Tibial nerve (tissue), 4 donors: ENCODE data around the gene EPHA3. TPM values are rescaled to one million over a fixed set of nuclear protein-coding genes. Genes with fewer than 3 reads are reported as not detected.

Experiments
- DNase-seq, 2 donors: peaks; one replicate each; pipeline ENCODE4 v3.0.0-alpha.2; 2019; ENCODE audit warnings: low spot score in 2 of 2
- H3K27ac ChIP-seq, 4 donors: fragments of 200-600 bp; sonication (generic) in 3 of 4; one replicate each; pipeline ENCODE4 v1.5.1; 2017 to 2019; ENCODE audit warnings: mild to moderate bottlenecking in 1 of 4
- H3K27me3 ChIP-seq, 2 donors: fragments of 200-600 bp; sonication (generic) in 1 of 2; one replicate each; pipeline versions ENCODE4 v1.5.1 to v1.6.0; 2017 to 2019
- H3K36me3 ChIP-seq, 3 donors: fragments of 200-600 bp; sonication (generic); one replicate each; pipeline ENCODE4 v1.5.1; 2018 to 2019
- H3K4me1 ChIP-seq, 4 donors: fragments of 200-600 bp; sonication (generic) in 3 of 4; one replicate each; pipeline ENCODE4 v1.5.1; 2017 to 2019
- H3K4me3 ChIP-seq, 4 donors: fragments of 200-600 bp; sonication (generic) in 3 of 4; one replicate each; pipeline ENCODE4 v1.5.1; 2017 to 2019; ENCODE audit warnings: mild to moderate bottlenecking in 1 of 4, moderate library complexity in 1 of 4
- H3K9me3 ChIP-seq, 4 donors: fragments of 200-600 bp; sonication (generic) in 3 of 4; one replicate each; pipeline ENCODE4 v1.5.1; 2017 to 2019
- CTCF ChIP-seq, 5 experiments: fragments of 200-600 bp in 3 of 5; fragments of 450-650 bp in 2 of 5; sonication (generic) in 3 of 5; IDR thresholded peaks; one replicate each; pipeline ENCODE4 v1.5.1; 2016 to 2019; ENCODE audit warnings: antibody characterized with exemption in 5 of 5, mild to moderate bottlenecking in 3 of 5, moderate library complexity in 2 of 5
- EP300 ChIP-seq, 2 donors: sonication (generic); formaldehyde crosslinking; IDR thresholded peaks; one replicate each; pipeline ENCODE4 v1.6.1; 2017; ENCODE audit warnings: antibody characterized with exemption in 2 of 2, mild to moderate bottlenecking in 1 of 2
- POLR2A ChIP-seq, 2 donors: fragments of 450-650 bp; IDR thresholded peaks; one replicate each; pipeline ENCODE4 v1.6.1; 2017; ENCODE audit warnings: antibody characterized with exemption in 2 of 2, mild to moderate bottlenecking in 2 of 2, moderate library complexity in 2 of 2
- WGBS, 2 donors: methylation state at CpG; one replicate each; pipeline ENCODE4 v1.1.5; 2018; 5-methylcytosine and 5-hydroxymethylcytosine counted together
- total RNA-seq, 4 donors: library from RNA; depleted of rRNA; stranded (reverse); fragments of >200 nt; gene quantifications; one replicate each; pipeline ENCODE4 v1.1.0, GENCODE V29; 2016

EPHA3 gene
- total RNA-seq, 4 donors from 2014 or later = 6.1 to 20.1 (median 7.9) TPM

DNA sequence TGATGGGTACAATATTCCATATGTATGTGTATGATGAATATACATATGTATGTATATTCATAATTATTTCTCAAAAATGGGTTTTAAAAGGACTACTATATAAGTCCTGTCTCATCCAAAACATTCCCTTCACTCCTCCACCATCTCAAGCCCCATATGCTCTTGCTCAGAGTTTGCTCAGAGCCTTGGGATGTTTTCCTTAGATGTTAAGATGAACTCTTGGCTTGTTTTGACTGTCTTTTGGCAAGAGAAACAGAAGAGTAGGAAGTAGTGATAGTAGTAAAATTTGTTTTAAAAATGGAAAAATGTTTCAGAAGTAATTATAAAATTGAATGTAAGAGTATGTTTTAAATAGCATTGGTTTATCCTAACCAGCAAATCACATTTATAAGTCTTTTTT is 6.2 kb upstream of the EPHA3 start:
- no peaks in the 10 kb centered on the region for H3K9me3 ChIP-seq
- no peak for DNase-seq
- peaks cover 0 to 8% (median 0%) of the 10 kb centered on the region in 4 donors for H3K4me1 ChIP-seq
- no peaks in the 10 kb centered on the region for H3K36me3 ChIP-seq
- TF ChIP-seq CTCF (IDR thresholded peaks at IDR 0.05) = no peak
- TF ChIP-seq EP300 (IDR thresholded peaks at IDR 0.05) = no peak
- TF ChIP-seq POLR2A (IDR thresholded peaks at IDR 0.05) = no peak
- H3K27ac ChIP-seq = no peak overlapping the region
- no peaks in the 10 kb centered on the region for H3K27me3 ChIP-seq
- no peak overlapping the region for H3K4me3 ChIP-seq

DNA sequence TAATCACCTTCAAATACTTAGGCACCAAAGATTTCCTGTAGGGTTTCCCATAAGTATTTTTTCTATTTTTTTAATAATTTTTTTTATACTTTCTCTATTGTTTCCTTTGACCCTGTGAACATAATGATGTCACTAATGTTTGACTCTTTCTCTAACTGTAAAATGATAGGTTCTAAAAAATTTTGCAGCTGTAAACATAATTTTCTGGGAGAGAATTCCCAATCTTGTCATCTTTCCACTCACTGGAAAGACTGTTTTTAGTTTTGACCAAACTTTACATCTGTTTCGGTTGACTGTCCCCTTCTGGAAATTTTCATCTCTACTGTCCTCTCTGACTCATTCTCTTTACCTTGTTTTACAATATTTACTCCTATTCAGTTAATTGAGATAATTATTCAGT is 5.5 kb upstream of the EPHA3 start:
- Histone ChIP-seq H3K27me3 (no peaks in the 10 kb centered on the region), H3K27ac (no peak overlapping the region), H3K36me3 (no peaks in the 10 kb centered on the region), H3K4me1 (peaks cover 0 to 9% (median 0%) of the 10 kb centered on the region in 4 donors), H3K4me3 (no peak overlapping the region), H3K9me3 (no peaks in the 10 kb centered on the region)
- DNase-seq = no peak
- no peak for TF ChIP-seq POLR2A (IDR thresholded peaks at IDR 0.05)
- TF ChIP-seq CTCF (IDR thresholded peaks at IDR 0.05) = no peak
- no peak for TF ChIP-seq EP300 (IDR thresholded peaks at IDR 0.05)
- WGBS, 2 donors = 92 to 93% methylated on average over 1 of the region's 1 CpG

DNA sequence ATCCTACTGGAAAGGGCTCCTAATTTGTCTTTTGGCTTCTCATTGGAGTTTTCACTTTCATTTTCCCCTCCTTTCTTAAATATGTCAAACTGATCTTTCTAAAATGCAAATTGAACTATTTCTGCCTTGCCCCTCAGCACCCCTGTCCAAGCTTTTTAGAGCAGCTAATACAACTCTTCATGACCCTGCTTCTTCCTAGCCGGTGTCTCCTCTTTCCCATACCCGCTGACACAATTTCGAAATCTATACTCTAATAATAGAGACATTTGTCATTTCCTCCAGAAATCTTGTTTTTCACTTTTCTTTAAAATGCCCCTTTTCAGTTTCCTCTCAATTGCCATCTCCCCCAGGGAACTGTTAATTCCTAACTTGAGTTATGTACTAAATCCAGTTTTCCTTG is 2.9 kb upstream of the EPHA3 start:
- H3K9me3 ChIP-seq = no peaks in the 10 kb centered on the region
- no peaks in the 10 kb centered on the region for H3K27me3 ChIP-seq
- no peak for TF ChIP-seq EP300 (IDR thresholded peaks at IDR 0.05)
- TF ChIP-seq POLR2A (IDR thresholded peaks at IDR 0.05) = no peak
- no peak for TF ChIP-seq CTCF (IDR thresholded peaks at IDR 0.05)
- WGBS, 2 donors = 45 to 48% methylated on average over 3 of the region's 3 CpGs
- no peak overlapping the region for H3K4me3 ChIP-seq
- no peak for DNase-seq
- peaks cover 0 to 17% (median 0%) of the 10 kb centered on the region in 4 donors for H3K4me1 ChIP-seq
- H3K27ac ChIP-seq = peak overlapping the region in 1 of 4 donors; percentile 8
- no peaks in the 10 kb centered on the region for H3K36me3 ChIP-seq

DNA sequence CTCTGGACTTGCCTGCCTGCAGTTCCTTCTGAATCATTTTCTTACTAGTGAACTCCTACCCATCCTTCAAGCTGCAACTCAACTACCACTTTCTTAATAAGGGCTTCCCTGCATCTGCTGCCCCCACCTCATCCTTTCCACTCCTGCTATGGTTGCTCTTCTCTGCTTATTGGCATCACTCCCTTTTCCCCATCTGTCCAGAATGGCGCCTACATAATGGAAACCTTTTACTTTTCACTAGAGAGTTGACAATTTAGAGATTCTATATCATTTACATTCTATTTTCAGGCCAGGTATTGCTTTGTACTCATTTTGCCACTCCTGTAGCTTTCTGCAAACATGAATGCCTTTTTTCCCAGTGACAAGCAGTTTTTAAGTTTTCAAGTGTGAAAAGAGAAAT is 1.9 kb upstream of the EPHA3 start:
- Histone ChIP-seq H3K9me3 (no peaks in the 10 kb centered on the region), H3K4me1 (peaks cover 0 to 17% (median 0%) of the 10 kb centered on the region in 4 donors), H3K4me3 (no peak overlapping the region), H3K27me3 (no peaks in the 10 kb centered on the region), H3K36me3 (no peaks in the 10 kb centered on the region), H3K27ac (peak overlapping the region in 1 of 4 donors; percentile 22)
- DNase-seq = no peak
- 92% methylated on average over 1 of the region's 1 CpG for WGBS, 2 donors
- TF ChIP-seq POLR2A (IDR thresholded peaks at IDR 0.05) = no peak
- TF ChIP-seq CTCF (IDR thresholded peaks at IDR 0.05) = no peak
- no peak for TF ChIP-seq EP300 (IDR thresholded peaks at IDR 0.05)

- peak overlapping the region; percentile 38 to 54 (median 51) for H3K4me3 ChIP-seq
- DNase-seq = no peak
- H3K9me3 ChIP-seq = no peaks in the 10 kb centered on the region
- whole genome bisulfite sequencing, 2 donors = 43 to 51% methylated on average over 5 of the region's 5 CpGs
- H3K4me1 ChIP-seq = peaks cover 0 to 17% (median 0%) of the 10 kb centered on the region in 4 donors
- TF ChIP-seq EP300 (IDR thresholded peaks at IDR 0.05) (no peak), POLR2A (IDR thresholded peaks at IDR 0.05) (no peak), CTCF (IDR thresholded peaks at IDR 0.05) (no peak)
- H3K27ac ChIP-seq = no peak overlapping the region
- no peaks in the 10 kb centered on the region for H3K36me3 ChIP-seq
- no peaks in the 10 kb centered on the region for H3K27me3 ChIP-seq
Observed at GRCh38 chr3:89108291-89108550, 800 bp downstream of the EPHA3 start.
